ENCODE results near the gene PRKRA.

DNA sequence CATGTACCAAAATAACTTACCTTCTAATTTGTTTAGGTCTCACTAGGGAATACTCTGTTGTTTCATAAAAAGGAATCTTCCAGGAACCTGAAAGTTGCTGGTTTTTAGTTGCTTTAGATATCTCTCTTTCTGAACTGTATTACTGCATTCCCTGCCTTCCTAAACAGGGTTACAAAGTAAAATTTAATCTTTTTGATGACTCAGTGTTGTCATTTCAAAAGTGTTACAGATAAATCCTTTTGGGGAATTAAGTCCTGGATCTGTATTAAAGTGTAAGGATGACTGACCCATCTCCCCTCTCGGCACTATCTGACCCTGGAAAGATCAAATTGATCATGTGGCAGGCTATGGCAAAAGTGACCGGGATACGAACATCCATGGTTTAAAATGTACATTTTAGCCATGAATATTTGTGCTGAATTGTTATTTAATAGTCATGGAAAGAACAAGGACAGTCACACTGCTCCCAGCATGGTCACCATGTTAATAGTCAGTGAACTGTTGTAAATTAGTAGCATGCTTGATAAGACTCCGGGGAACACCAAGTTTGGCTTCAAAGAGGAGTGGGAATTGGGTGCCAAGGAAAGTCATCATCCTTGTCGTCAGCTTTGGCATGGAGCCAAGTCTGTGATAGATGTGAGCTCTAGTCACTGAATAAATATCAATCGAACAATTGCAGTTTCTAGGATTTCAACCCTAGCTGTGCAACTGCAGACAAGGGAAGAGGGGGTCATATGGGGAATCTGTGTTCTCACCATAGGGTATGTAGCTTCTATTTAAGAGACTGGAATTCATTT, 33.5 kb upstream of the PRKRA start:
- TF ChIP-seq CTCF (IDR thresholded peaks at IDR 0.05; ENCODE audit: insufficient read depth, low read length, poor library complexity, severe bottlenecking) (no peak), EZH2phosphoT487 (conservative IDR thresholded peaks at IDR 0.05; ENCODE audit: low read length) (no peak)
